Cardiac muscle cell (in vitro differentiated cells and primary cell): Measurements from ENCODE around the gene FPGS. TPM values are rescaled to one million over a fixed set of nuclear protein-coding genes. Genes with fewer than 3 reads are reported as not detected.

ENCODE experiments used
- DNase-seq, 2 donors: peaks; one replicate each; pipeline versions ENCODE4 v3.0.0 to v3.0.0-alpha.2; 2010 to 2017; ENCODE audit warnings: low read depth in 1 of 2, low spot score in 1 of 2
- H3K27ac ChIP-seq: fragments of 200-600 bp; sonication (generic); 2 replicates; pipeline ENCODE4 v1.5.1; 2016
- H3K27me3 ChIP-seq: fragments of 200-600 bp; sonication (generic); 2 replicates; pipeline ENCODE4 v1.6.0; 2016; ENCODE audit warnings: control low read depth
- H3K36me3 ChIP-seq: fragments of 200-600 bp; sonication (generic); 2 replicates; pipeline ENCODE4 v1.5.1; 2016; ENCODE audit warnings: control low read depth
- H3K4me1 ChIP-seq: fragments of 200-600 bp; sonication (generic); 2 replicates; pipeline ENCODE4 v1.8.1; 2017; ENCODE audit warnings: low read depth, mild to moderate bottlenecking, mixed run types
- H3K4me3 ChIP-seq: fragments of 200-600 bp; sonication (generic); 2 replicates; pipeline ENCODE4 v1.5.1; 2016; ENCODE audit warnings: mild to moderate bottlenecking
- H3K9me3 ChIP-seq: fragments of 200-600 bp; sonication (generic); 2 replicates; pipeline ENCODE4 v1.5.1; 2017; ENCODE audit warnings: low read depth, mild to moderate bottlenecking, control low read depth
- polyA plus RNA-seq: library from polyadenylated mRNA; unstranded; fragments of >200 nt; fragmentation: Nextera tagmentation; extraction: Ambion mirVana; gene quantifications from 2 replicates; pipeline ENCODE4 v1.2.1, GENCODE V29; 2016
- total RNA-seq: library from RNA; depleted of rRNA; stranded (reverse); fragments of >200 nt; gene quantifications from 2 replicates; pipeline ENCODE4 v1.2.3, GENCODE V29; 2016
- TF ChIP-seq, protein P1 (sequence below): IDR thresholded peaks from 2 replicates; pipeline ENCODE4 v1.5.1; 2012; ENCODE audit warnings: low read depth, mild to moderate bottlenecking, low read length

Gene FPGS
- total and polyA plus RNA-seq, 2 experiments from 2014 or later, result 78.3 to 123 TPM

DNA sequence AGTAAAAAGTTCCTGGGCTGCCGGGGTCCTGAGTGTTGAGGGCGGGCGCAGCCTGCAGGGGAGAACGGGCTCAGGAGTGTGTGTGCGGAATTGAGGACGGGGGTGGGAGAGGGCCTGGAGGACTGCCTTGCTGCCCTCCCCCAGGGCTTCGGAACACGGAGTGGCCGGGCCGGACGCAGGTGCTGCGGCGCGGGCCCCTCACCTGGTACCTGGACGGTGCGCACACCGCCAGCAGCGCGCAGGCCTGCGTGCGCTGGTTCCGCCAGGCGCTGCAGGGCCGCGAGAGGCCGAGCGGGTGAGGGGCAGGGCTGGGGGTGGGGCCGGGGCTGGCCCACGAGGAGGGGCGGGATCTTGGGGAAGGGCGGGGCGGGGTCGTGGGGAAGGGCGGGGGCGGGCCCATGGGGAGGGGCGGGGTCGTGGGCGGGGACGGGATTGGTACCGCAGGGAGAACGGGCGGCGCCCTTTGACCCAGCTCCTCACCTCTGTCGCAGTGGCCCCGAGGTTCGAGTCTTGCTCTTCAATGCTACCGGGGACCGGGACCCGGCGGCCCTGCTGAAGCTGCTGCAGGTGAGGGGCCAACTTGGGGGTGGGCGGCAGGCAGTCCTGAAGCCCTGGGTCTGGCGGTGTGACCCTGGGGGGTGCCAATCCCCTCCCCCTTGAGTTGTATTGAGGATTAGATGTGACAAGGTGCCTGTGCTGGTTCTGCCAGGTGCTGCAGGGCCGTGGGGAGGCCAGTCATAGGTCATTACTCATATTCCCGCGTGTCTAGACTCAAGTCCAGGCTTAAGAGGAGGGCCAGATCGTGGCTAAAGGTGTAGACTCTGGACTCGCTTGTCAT is 7.1 kb downstream of the FPGS start:
- peak; percentile 59 to 82 for DNase-seq
- H3K9me3 ChIP-seq, result no peaks in the 10 kb centered on the region
- TF ChIP-seq, protein P1, sequence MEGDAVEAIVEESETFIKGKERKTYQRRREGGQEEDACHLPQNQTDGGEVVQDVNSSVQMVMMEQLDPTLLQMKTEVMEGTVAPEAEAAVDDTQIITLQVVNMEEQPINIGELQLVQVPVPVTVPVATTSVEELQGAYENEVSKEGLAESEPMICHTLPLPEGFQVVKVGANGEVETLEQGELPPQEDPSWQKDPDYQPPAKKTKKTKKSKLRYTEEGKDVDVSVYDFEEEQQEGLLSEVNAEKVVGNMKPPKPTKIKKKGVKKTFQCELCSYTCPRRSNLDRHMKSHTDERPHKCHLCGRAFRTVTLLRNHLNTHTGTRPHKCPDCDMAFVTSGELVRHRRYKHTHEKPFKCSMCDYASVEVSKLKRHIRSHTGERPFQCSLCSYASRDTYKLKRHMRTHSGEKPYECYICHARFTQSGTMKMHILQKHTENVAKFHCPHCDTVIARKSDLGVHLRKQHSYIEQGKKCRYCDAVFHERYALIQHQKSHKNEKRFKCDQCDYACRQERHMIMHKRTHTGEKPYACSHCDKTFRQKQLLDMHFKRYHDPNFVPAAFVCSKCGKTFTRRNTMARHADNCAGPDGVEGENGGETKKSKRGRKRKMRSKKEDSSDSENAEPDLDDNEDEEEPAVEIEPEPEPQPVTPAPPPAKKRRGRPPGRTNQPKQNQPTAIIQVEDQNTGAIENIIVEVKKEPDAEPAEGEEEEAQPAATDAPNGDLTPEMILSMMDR, result no peak
- peaks cover 27% of the 10 kb centered on the region for H3K36me3 ChIP-seq
- no peak overlapping the region for H3K4me3 ChIP-seq
- no peaks in the 10 kb centered on the region for H3K27me3 ChIP-seq
- H3K27ac ChIP-seq, result peak overlapping the region; percentile 64
- H3K4me1 ChIP-seq, result peaks cover 19% of the 10 kb centered on the region

DNA sequence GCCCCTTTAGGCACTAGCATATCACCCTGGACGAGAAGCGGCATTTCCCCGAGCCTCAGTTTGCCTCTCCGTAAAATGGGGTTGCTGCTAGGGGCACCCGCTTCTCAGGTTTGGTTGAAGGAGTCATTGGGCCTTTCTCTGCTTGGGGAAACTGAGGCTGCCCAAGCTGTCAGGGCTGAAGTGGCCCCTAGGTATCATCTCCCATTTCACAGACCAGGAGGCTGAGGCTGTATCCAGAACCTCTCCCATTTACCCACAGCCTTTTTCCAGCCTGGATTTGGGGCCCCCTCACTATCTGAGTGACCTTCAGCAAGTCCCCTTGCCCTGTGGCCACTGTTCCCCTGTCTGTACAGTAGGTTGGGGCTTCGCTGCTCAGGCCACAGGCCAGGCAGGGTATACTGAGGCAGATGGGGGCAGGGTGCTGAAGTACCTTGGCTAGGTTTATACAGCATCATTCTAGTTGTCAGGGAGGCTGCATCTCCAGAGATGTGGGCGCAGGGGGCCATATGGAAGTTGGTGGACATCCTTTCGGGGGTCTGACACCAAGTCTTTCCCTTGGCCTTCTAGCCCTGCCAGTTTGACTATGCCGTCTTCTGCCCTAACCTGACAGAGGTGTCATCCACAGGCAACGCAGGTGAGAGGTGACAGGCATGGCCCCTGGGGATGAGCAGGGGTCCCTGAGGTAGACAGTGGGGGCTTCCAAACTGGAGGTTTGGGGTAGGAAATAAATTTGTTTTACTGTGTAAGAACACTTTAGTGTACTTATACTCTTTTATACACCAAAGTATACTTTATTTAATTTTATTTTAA is 7.9 kb downstream of the FPGS start:
- peaks cover 27% of the 10 kb centered on the region for H3K36me3 ChIP-seq
- H3K4me1 ChIP-seq, result peaks cover 19% of the 10 kb centered on the region
- H3K27me3 ChIP-seq, result no peaks in the 10 kb centered on the region
- TF ChIP-seq, protein P1, result no peak
- no peak for DNase-seq
- no peaks in the 10 kb centered on the region for H3K9me3 ChIP-seq
- H3K27ac ChIP-seq, result peak overlapping the region; percentile 64
- no peak overlapping the region for H3K4me3 ChIP-seq

GRCh38 chr9:127812011-127812410 is 9.3 kb downstream of the FPGS start:
- Histone ChIP-seq H3K27me3 (no peaks in the 10 kb centered on the region), H3K9me3 (no peaks in the 10 kb centered on the region), H3K4me3 (no peak overlapping the region), H3K4me1 (peaks cover 19% of the 10 kb centered on the region), H3K36me3 (peaks cover 22% of the 10 kb centered on the region), H3K27ac (no peak overlapping the region)
- DNase-seq, result no peak
- TF ChIP-seq, protein P1, result no peak

- H3K4me1 ChIP-seq, result peaks cover 19% of the 10 kb centered on the region
- TF ChIP-seq, protein P1, result no peak
- no peaks in the 10 kb centered on the region for H3K27me3 ChIP-seq
Observed at GRCh38 chr9:127812936-127813675, 10.4 kb downstream of the FPGS start.

GRCh38 chr9:127813686-127814226 is 11.1 kb downstream of the FPGS start:
- Histone ChIP-seq H3K9me3 (no peaks in the 10 kb centered on the region), H3K4me3 (no peak overlapping the region), H3K27me3 (no peaks in the 10 kb centered on the region), H3K36me3 (peaks cover 18% of the 10 kb centered on the region), H3K4me1 (peaks cover 12% of the 10 kb centered on the region), H3K27ac (no peak overlapping the region)
- TF ChIP-seq, protein P1, result no peak
- DNase-seq, result no peak

More at GRCh38 chr9:127812936-127813675, 10.4 kb downstream of the FPGS start:
- H3K4me3 ChIP-seq, result no peak overlapping the region
- peaks cover 18% of the 10 kb centered on the region for H3K36me3 ChIP-seq
- H3K9me3 ChIP-seq, result no peaks in the 10 kb centered on the region
- no peak overlapping the region for H3K27ac ChIP-seq
- no peak for DNase-seq
